Nephron progenitor cell (in vitro differentiated cells): ENCODE results near the gene TFR2.

ENCODE experiments used
- DNase-seq: peaks from one replicate; pipeline ENCODE4 v3.0.0; 2021
- H3K27ac Mint-ChIP-seq: 2 replicates; pipeline ENCODE4 v1.8.0; 2021; ENCODE audit warnings: mild to moderate bottlenecking, moderate library complexity, mixed read lengths
- H3K27me3 Mint-ChIP-seq: 2 replicates; pipeline ENCODE4 v1.8.0; 2021; ENCODE audit warnings: mild to moderate bottlenecking, low read depth, mixed read lengths; ENCODE audit not compliant: poor library complexity
- H3K36me3 Mint-ChIP-seq: 2 replicates; pipeline ENCODE4 v1.8.0; 2021; ENCODE audit warnings: low read depth, mixed read lengths
- H3K4me1 Mint-ChIP-seq: 2 replicates; pipeline ENCODE4 v1.8.0; 2021; ENCODE audit warnings: mixed read lengths
- H3K4me3 Mint-ChIP-seq: 2 replicates; pipeline ENCODE4 v1.8.0; 2021; ENCODE audit warnings: mild to moderate bottlenecking, moderate library complexity, mixed read lengths
- H3K9me3 Mint-ChIP-seq: 2 replicates; pipeline ENCODE4 v1.8.0; 2021; ENCODE audit warnings: mild to moderate bottlenecking, moderate library complexity, mixed read lengths
- CTCF ChIP-seq: fragments of 200-600 bp; sonication (generic); IDR thresholded peaks from 2 replicates; pipeline ENCODE4 v1.5.0; 2021; ENCODE audit warnings: antibody characterized with exemption

The TFR2 gene

GRCh38 chr7:100574362-100575205, 66.8 kb downstream of the TFR2 start:
- Mint-ChIP-seq H3K27me3 (no peaks in the 10 kb centered on the region), H3K9me3 (no peaks in the 10 kb centered on the region), H3K4me1 (peaks cover 25% of the 10 kb centered on the region), H3K36me3 (peaks cover 16% of the 10 kb centered on the region), H3K27ac (no peak overlapping the region), H3K4me3 (no peak overlapping the region)
- no peak for TF ChIP-seq CTCF
- DNase-seq: no peak

- Mint-ChIP-seq H3K36me3 (peaks cover 13% of the 10 kb centered on the region), H3K27me3 (peaks cover 3% of the 10 kb centered on the region), H3K9me3 (no peaks in the 10 kb centered on the region), H3K4me3 (no peak within 1 kb of the TSS), H3K4me1 (peaks cover 32% of the 10 kb centered on the region), H3K27ac (no peak within 1 kb of the TSS)
- no peak for TF ChIP-seq CTCF
- DNase-seq: no peak
Measured at GRCh38 chr7:100573691-100574361, 67.5 kb downstream of the TFR2 start, which contains the start of gene SAP25. Gene SAP25, minus strand, starts transcription at chr7:100573900. Its CDS starts 158 bp downstream, at chr7:100573742.

- no peak for TF ChIP-seq CTCF
Measured at GRCh38 chr7:100572949-100573675, 68.2 kb downstream of the TFR2 start.

GRCh38 chr7:100572281-100572948, 68.9 kb downstream of the TFR2 start:
- peaks cover 11% of the 10 kb centered on the region for H3K36me3 Mint-ChIP-seq
- H3K9me3 Mint-ChIP-seq: no peaks in the 10 kb centered on the region
- DNase-seq: no peak
- H3K27me3 Mint-ChIP-seq: peaks cover 3% of the 10 kb centered on the region
- H3K4me1 Mint-ChIP-seq: peaks cover 45% of the 10 kb centered on the region
- H3K27ac Mint-ChIP-seq: peak overlapping the region; percentile 28
- TF ChIP-seq CTCF: no peak
- peak overlapping the region; percentile 29 for H3K4me3 Mint-ChIP-seq

More at GRCh38 chr7:100572949-100573675, 68.2 kb downstream of the TFR2 start:
- peaks cover 3% of the 10 kb centered on the region for H3K27me3 Mint-ChIP-seq
- peaks cover 38% of the 10 kb centered on the region for H3K4me1 Mint-ChIP-seq
- peaks cover 11% of the 10 kb centered on the region for H3K36me3 Mint-ChIP-seq
- no peaks in the 10 kb centered on the region for H3K9me3 Mint-ChIP-seq
- no peak overlapping the region for H3K27ac Mint-ChIP-seq
- H3K4me3 Mint-ChIP-seq: no peak overlapping the region
- no peak for DNase-seq

GRCh38 chr7:100571829-100572116, 69.6 kb downstream of the TFR2 start:
- no peak for DNase-seq
- Mint-ChIP-seq H3K27me3 (peaks cover 4% of the 10 kb centered on the region), H3K27ac (peak overlapping the region; percentile 28), H3K4me3 (peak overlapping the region; percentile 29), H3K4me1 (peaks cover 52% of the 10 kb centered on the region), H3K9me3 (no peaks in the 10 kb centered on the region), H3K36me3 (peaks cover 11% of the 10 kb centered on the region)
- no peak for TF ChIP-seq CTCF
